Hepatocyte (in vitro differentiated cells): Measurements from ENCODE around the gene DOCK4. TPM values are rescaled to one million over a fixed set of nuclear protein-coding genes. Genes with fewer than 3 reads are reported as not detected.

ENCODE experiments used
- DNase-seq: peaks from one replicate; pipeline ENCODE4 v3.0.0-alpha.2; 2016; ENCODE audit warnings: low spot score
- H2AFZ ChIP-seq: fragments of 200-600 bp; sonication (generic); 2 replicates; pipeline ENCODE4 v1.6.0; 2016; ENCODE audit warnings: antibody characterized with exemption, mild to moderate bottlenecking
- H3K27ac ChIP-seq: fragments of 200-600 bp; sonication (generic); 2 replicates; pipeline ENCODE4 v1.5.1; 2016; ENCODE audit warnings: mild to moderate bottlenecking
- H3K27me3 ChIP-seq: fragments of 200-600 bp; sonication (generic); 2 replicates; pipeline ENCODE4 v1.6.1; 2016
- H3K36me3 ChIP-seq: fragments of 200-600 bp; sonication (generic); replicated peaks from 2 replicates; pipeline ENCODE4 v1.5.1; 2016; ENCODE audit warnings: low read depth; ENCODE audit not compliant: insufficient read depth
- H3K4me1 ChIP-seq: fragments of 200-600 bp; sonication (generic); 2 replicates; pipeline ENCODE4 v1.5.1; 2016; ENCODE audit warnings: mild to moderate bottlenecking, moderate library complexity; ENCODE audit not compliant: insufficient read depth
- H3K4me2 ChIP-seq: fragments of 200-600 bp; sonication (generic); 2 replicates; pipeline ENCODE4 v1.6.0; 2016
- H3K4me3 ChIP-seq: fragments of 200-600 bp; sonication (generic); 2 replicates; pipeline ENCODE4 v1.5.1; 2016; ENCODE audit warnings: mild to moderate bottlenecking
- H3K79me2 ChIP-seq: fragments of 200-600 bp; sonication (generic); 2 replicates; pipeline ENCODE4 v1.6.0; 2017; ENCODE audit warnings: mild to moderate bottlenecking
- H3K9me2 ChIP-seq: fragments of 200-600 bp; sonication (generic); replicated peaks from 2 replicates; pipeline ENCODE4 v1.6.0; 2017; ENCODE audit warnings: mild to moderate bottlenecking; ENCODE audit not compliant: insufficient read depth
- H3K9me3 ChIP-seq: fragments of 200-600 bp; sonication (generic); 2 replicates; pipeline ENCODE4 v1.5.1; 2016; ENCODE audit warnings: low read depth, mild to moderate bottlenecking
- H4K20me1 ChIP-seq: fragments of 200-600 bp; sonication (generic); 2 replicates; pipeline ENCODE4 v1.6.0; 2016; ENCODE audit warnings: mild to moderate bottlenecking; ENCODE audit not compliant: insufficient read depth, poor library complexity, severe bottlenecking
- EZH2 ChIP-seq: fragments of 200-600 bp; sonication (generic); IDR thresholded peaks from 2 replicates; pipeline ENCODE4 v1.6.1; 2016; ENCODE audit warnings: antibody characterized with exemption, mild to moderate bottlenecking, borderline replicate concordance
- EZH2phosphoT487 ChIP-seq: fragments of 200-600 bp; sonication (generic); IDR thresholded peaks from one replicate; pipeline ENCODE4 v1.6.1; 2018; ENCODE audit warnings: antibody characterized with exemption, mild to moderate bottlenecking, low read depth, moderate library complexity; ENCODE audit not compliant: unreplicated experiment, severe bottlenecking
- WGBS: methylation state at CpG from one replicate; pipeline ENCODE4 v1.1.6; 2016; ENCODE audit warnings: low lambda C conversion rate; ENCODE audit errors: missing lambda C conversion rate; 5-methylcytosine and 5-hydroxymethylcytosine counted together
- polyA plus RNA-seq: library from polyadenylated mRNA; unstranded; fragments of >200 nt; fragmentation: Nextera tagmentation; extraction: Ambion mirVana; gene quantifications from 2 replicates; pipeline ENCODE4 v1.2.1, GENCODE V29; 2016
- total RNA-seq: library from RNA; depleted of rRNA; stranded (reverse); fragments of >200 nt; gene quantifications from 2 replicates; pipeline ENCODE4 v1.2.3, GENCODE V29; 2014
- TF ChIP-seq, protein P1 (sequence below): fragments of 200-600 bp; sonication (generic); IDR thresholded peaks from 2 replicates; pipeline ENCODE4 v1.5.1; 2016; ENCODE audit warnings: antibody characterized with exemption, mild to moderate bottlenecking; ENCODE audit not compliant: poor library complexity

The DOCK4 gene
- total and polyA plus RNA-seq, 2 experiments from 2014 or later = 4.4 to 22.9 TPM

GRCh38 chr7:112172870-112173567, 33.2 kb downstream of the DOCK4 start:
- Histone ChIP-seq H3K27me3 (no peaks in the 10 kb centered on the region), H3K79me2 (peaks cover 43% of the 10 kb centered on the region), H3K36me3 (no peaks in the 10 kb centered on the region), H3K9me3 (no peaks in the 10 kb centered on the region), H4K20me1 (no peaks in the 10 kb centered on the region), H3K4me3 (no peak overlapping the region), H3K4me2 (no peak overlapping the region), H3K27ac (peak overlapping the region; percentile 18), H3K9me2 (no peaks in the 10 kb centered on the region), H3K4me1 (no peaks in the 10 kb centered on the region), H2AFZ (no peak overlapping the region)
- no peak for DNase-seq
- 60% methylated on average over 8 of the region's 8 CpGs for WGBS
- TF ChIP-seq EZH2phosphoT487 = no peak
- TF ChIP-seq, protein P1, sequence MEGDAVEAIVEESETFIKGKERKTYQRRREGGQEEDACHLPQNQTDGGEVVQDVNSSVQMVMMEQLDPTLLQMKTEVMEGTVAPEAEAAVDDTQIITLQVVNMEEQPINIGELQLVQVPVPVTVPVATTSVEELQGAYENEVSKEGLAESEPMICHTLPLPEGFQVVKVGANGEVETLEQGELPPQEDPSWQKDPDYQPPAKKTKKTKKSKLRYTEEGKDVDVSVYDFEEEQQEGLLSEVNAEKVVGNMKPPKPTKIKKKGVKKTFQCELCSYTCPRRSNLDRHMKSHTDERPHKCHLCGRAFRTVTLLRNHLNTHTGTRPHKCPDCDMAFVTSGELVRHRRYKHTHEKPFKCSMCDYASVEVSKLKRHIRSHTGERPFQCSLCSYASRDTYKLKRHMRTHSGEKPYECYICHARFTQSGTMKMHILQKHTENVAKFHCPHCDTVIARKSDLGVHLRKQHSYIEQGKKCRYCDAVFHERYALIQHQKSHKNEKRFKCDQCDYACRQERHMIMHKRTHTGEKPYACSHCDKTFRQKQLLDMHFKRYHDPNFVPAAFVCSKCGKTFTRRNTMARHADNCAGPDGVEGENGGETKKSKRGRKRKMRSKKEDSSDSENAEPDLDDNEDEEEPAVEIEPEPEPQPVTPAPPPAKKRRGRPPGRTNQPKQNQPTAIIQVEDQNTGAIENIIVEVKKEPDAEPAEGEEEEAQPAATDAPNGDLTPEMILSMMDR = no peak
- no peak for TF ChIP-seq EZH2

DNA sequence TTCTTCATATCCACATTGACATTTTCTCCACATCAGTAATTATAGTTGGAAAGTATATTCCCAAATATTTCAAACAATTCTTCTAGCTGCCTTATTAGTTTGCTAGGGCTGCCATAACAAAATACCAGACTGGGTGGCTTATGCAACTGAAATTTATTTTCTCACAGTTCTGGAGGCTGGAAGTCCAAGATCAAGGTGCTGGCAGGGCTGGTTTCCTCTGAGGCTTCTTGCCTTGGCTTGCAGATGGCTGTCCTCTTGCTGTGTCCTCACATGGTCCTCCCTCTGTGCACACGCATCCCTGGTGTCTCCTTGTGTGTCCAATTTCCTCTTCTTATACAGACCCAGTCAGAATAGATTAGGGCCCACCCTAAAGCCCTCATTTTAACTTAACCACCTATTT, 34.5 kb downstream of the DOCK4 start:
- no peaks in the 10 kb centered on the region for H3K9me3 ChIP-seq
- no peaks in the 10 kb centered on the region for H4K20me1 ChIP-seq
- H2AFZ ChIP-seq = no peak overlapping the region
- H3K4me3 ChIP-seq = no peak overlapping the region
- TF ChIP-seq, protein P1 = no peak
- TF ChIP-seq EZH2 = no peak
- TF ChIP-seq EZH2phosphoT487 = no peak
- H3K79me2 ChIP-seq = peaks cover 42% of the 10 kb centered on the region
- H3K27ac ChIP-seq = no peak overlapping the region
- 100% methylated on average over 1 of the region's 1 CpG for WGBS
- H3K9me2 ChIP-seq = no peaks in the 10 kb centered on the region
- H3K4me1 ChIP-seq = no peaks in the 10 kb centered on the region
- no peak for DNase-seq
- no peak overlapping the region for H3K4me2 ChIP-seq
- H3K27me3 ChIP-seq = no peaks in the 10 kb centered on the region
- H3K36me3 ChIP-seq = no peaks in the 10 kb centered on the region

DNA sequence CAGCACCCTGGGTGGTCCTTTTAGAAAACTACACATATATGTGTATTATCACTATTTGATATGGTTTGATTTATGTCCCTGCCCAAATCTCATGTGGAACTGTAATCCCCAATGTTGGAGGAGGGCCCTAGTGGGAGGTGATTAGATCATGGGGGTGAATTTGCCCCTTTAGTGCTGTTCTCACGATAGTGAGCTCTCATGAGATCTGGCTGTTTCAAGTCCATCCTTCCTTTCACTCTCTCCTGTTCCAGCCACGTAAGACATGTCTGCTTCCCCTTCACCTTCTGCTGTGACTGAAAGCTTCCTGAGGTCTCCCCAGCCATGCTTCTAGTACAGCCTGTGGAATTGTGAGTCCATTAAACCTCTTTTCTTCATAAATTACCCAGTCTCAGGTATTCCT, 37.3 kb downstream of the DOCK4 start:
- no peaks in the 10 kb centered on the region for H4K20me1 ChIP-seq

More for the DNA sequence above, 37.3 kb downstream of the DOCK4 start:
- TF ChIP-seq EZH2 (no peak), EZH2phosphoT487 (no peak)
- TF ChIP-seq, protein P1 = no peak
- Histone ChIP-seq H3K9me3 (no peaks in the 10 kb centered on the region), H3K27ac (no peak overlapping the region), H3K9me2 (no peaks in the 10 kb centered on the region), H3K4me1 (no peaks in the 10 kb centered on the region), H3K79me2 (peaks cover 36% of the 10 kb centered on the region), H2AFZ (no peak overlapping the region), H3K4me2 (no peak overlapping the region), H3K27me3 (no peaks in the 10 kb centered on the region), H3K36me3 (no peaks in the 10 kb centered on the region), H3K4me3 (no peak overlapping the region)
- no peak for DNase-seq
- WGBS = 98% methylated on average over 2 of the region's 2 CpGs
